ENCODE data around the gene GAK. TPM values are rescaled to one million over a fixed set of nuclear protein-coding genes. Genes with fewer than 3 reads are reported as not detected.
A peak's percentile ranks its signal among the peaks of the same experiment; 100 is the strongest.

Gene GAK
- total and polyA plus RNA-seq, 2 of the 13 experiments (the other 11 are each of a cell fraction or from before 2014, with no cell fraction given) = 17.5 to 44.3 TPM

- TF ChIP-seq CTCF (CRISPR knock-in tag; IDR thresholded peaks at IDR 0.05) (0 out of 2 replicates have a peak, but pooled peaks have one; percentile 16), WIZ (CRISPR knock-in tag; IDR thresholded peaks at IDR 0.05) (no peak), ADNP (CRISPR knock-in tag; IDR thresholded peaks at IDR 0.05) (no peak), LCORL (IDR thresholded peaks at IDR 0.05) (no peak), LCORL (CRISPR knock-in tag; IDR thresholded peaks at IDR 0.05) (0 out of 2 replicates have a peak, but pooled peaks have one; percentile 4), E2F1 (CRISPR knock-in tag; IDR thresholded peaks at IDR 0.05) (no peak), DNMT3B (CRISPR knock-in tag; conservative IDR thresholded peaks at IDR 0.05) (no peak), SP4 (CRISPR knock-in tag; IDR thresholded peaks at IDR 0.05) (no peak; the same call in 1 of the 2 replicates), ZBTB21 (CRISPR knock-in tag; IDR thresholded peaks at IDR 0.05) (no peak), ARID4A (CRISPR knock-in tag; IDR thresholded peaks at IDR 0.05; ENCODE audit: borderline replicate concordance) (no peak), NCOA2 (CRISPR knock-in tag; IDR thresholded peaks at IDR 0.05) (no peak), THAP11 (CRISPR knock-in tag; IDR thresholded peaks at IDR 0.05) (no peak), EEA1 (CRISPR knock-in tag; IDR thresholded peaks at IDR 0.05; ENCODE audit: borderline replicate concordance) (no peak)
Measured at GRCh38 chr4:875818-876423, 56.2 kb downstream of the GAK start (continued).
